HG02970 (cell line): ENCODE data around the gene TAS2R60.
"Not testable (repeated sequence)": the region's sequence is repeated elsewhere in the genome, so short reads cannot be mapped to it uniquely, and the experiment has no call there.

Experiments
- ATAC-seq: cut with Tn5 transposase; IDR thresholded peaks from one replicate; pipeline ENCODE4 v1.9.1; 2021; ENCODE audit warnings: mild to moderate bottlenecking, moderate library complexity, moderate number of reproducible peaks; ENCODE audit not compliant: unreplicated experiment, low FRiP score

The TAS2R60 gene

GRCh38 chr7:143410521-143411004, 32.7 kb upstream of the TAS2R60 start:
- ATAC-seq, result no peak

GRCh38 chr7:143411976-143412708, 31.1 kb upstream of the TAS2R60 start:
- no peak for ATAC-seq

GRCh38 chr7:143413123-143413522, 30.1 kb upstream of the TAS2R60 start:
- no peak for ATAC-seq

- ATAC-seq, result not testable (repeated sequence)
Observed at GRCh38 chr7:143415209-143415608, 28.0 kb upstream of the TAS2R60 start.

GRCh38 chr7:143415742-143416397, 27.4 kb upstream of the TAS2R60 start:
- ATAC-seq, result no peak

GRCh38 chr7:143416565-143417149, 26.6 kb upstream of the TAS2R60 start:
- no peak for ATAC-seq

GRCh38 chr7:143417734-143418383, 25.4 kb upstream of the TAS2R60 start:
- ATAC-seq, result no peak

GRCh38 chr7:143418681-143419458, 24.4 kb upstream of the TAS2R60 start:
- no peak for ATAC-seq

- ATAC-seq, result no peak
Observed at GRCh38 chr7:143419880-143420279, 23.4 kb upstream of the TAS2R60 start.

GRCh38 chr7:143420624-143421023, 22.6 kb upstream of the TAS2R60 start:
- ATAC-seq, result not testable (repeated sequence)

GRCh38 chr7:143422033-143422432, 21.2 kb upstream of the TAS2R60 start:
- ATAC-seq, result no peak

- ATAC-seq, result not testable (repeated sequence)
Observed at GRCh38 chr7:143424476-143424875, 18.8 kb upstream of the TAS2R60 start.

- ATAC-seq, result no peak
Observed at GRCh38 chr7:143426479-143427142, 16.6 kb upstream of the TAS2R60 start.

GRCh38 chr7:143429770-143430698, 13.2 kb upstream of the TAS2R60 start:
- ATAC-seq, result no peak

GRCh38 chr7:143431109-143431508, 12.1 kb upstream of the TAS2R60 start:
- ATAC-seq, result no peak

GRCh38 chr7:143433759-143434158, 9.5 kb upstream of the TAS2R60 start:
- ATAC-seq, result no peak

GRCh38 chr7:143434660-143435059, 8.6 kb upstream of the TAS2R60 start:
- ATAC-seq, result no peak

- no peak for ATAC-seq
Observed at GRCh38 chr7:143435266-143435665, 8.0 kb upstream of the TAS2R60 start.
